ENCODE data around the gene CH25H.
A peak's percentile ranks its signal among the peaks of the same experiment; 100 is the strongest.
"Not testable (repeated sequence)": the region's sequence is repeated elsewhere in the genome, so short reads cannot be mapped to it uniquely, and the experiment has no call there.

Gene CH25H, protein sequence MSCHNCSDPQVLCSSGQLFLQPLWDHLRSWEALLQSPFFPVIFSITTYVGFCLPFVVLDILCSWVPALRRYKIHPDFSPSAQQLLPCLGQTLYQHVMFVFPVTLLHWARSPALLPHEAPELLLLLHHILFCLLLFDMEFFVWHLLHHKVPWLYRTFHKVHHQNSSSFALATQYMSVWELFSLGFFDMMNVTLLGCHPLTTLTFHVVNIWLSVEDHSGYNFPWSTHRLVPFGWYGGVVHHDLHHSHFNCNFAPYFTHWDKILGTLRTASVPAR

DNA sequence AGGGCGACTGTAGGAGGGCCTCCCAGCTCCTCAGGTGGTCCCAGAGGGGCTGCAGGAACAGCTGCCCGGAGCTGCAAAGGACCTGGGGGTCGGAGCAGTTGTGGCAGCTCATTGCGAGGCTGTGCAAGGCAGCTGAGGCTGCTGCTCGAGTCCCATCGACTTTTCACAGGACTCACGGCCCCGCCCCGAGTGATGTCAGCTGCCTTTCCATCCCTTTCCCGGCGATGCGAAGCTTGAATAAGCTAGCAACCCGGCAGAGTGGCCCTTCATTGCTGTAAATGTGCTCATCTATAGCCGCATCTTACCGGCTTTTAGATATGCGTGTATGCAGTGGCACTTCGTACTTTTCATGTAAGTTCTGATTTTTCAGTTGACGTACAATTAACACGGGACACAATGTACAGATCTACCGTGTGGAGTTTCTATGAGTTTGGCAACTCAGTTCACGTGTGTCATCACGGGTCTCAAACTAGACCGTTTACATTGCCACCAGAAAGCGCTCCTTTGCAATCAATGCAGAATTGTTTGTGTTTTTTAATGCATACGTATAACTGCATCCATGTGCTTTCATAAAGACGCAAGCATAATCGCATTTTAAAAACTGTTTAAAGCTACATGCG, at the start of gene CH25H:
TSS of gene CH25H (minus strand) at position 137 of the 620 bp plus-strand sequence. CDS start at position 112, 25 bp downstream.
- peak; percentile 65 for DNase-seq (ENCODE audit: low read depth, low spot score)

DNA sequence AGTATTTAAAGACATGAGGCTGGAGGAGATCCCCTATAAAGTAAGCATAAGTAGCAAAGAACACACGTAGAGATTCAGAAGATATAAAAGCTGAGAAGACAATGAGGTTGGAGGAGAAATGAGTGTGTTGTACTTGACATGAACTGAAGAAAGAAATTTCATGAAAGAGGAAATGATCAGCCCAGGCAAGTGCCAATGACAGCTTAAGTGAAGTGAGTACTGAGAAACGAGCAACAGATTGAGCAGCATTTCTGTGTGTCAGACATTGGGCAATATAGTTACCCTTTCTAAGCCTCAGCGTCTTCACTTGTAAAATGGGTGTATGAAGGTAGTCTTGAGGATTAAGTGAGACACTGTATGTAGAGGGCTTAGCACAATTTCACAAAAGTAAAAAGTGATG, 49.2 kb upstream of the CH25H start:
- no peak for DNase-seq (ENCODE audit: low read depth, low spot score)

DNA sequence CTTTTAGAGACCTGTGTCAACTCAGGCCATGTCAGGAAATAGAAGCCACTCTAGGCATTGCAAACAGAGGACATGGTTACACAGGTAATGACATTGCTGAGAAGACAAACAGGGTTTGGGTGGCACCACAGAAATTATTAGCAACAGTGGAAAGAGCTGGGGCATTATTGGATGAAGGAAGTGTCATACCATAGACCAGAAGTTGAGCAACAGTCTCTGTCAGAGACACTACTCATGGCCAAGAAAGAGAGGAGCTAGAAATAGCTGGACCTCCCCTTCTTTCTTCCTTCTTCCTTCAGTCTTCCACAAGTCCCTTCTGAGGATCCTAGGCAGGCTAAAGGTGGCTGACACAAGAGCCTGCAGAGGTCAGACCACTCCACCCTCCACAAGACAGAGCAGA, 48.7 kb upstream of the CH25H start:
- no peak for DNase-seq (ENCODE audit: low read depth, low spot score)

DNA sequence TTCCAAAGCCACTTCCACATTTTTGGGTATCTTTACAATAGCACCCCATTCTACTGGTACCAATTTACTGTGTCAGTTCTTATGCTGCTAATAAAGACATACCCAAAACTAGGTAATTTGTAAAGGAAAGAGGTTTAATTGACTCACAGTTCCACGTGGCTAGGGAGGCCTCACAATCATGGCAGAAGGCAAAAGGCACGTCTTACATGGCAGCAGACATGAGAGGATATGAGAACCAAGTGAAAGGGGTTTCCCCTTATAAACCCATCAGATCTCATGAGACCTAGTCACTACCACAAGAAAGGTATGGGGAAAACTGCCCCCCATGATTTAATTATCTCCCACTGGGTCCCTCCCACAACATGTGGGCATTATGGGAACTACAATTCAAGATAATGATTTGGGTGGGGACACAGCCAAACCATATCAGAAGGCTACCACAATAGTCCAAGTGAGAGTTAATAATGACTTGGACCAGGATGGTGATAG, 48.0 kb upstream of the CH25H start:
- not testable (repeated sequence) for DNase-seq (ENCODE audit: low read depth, low spot score)

DNA sequence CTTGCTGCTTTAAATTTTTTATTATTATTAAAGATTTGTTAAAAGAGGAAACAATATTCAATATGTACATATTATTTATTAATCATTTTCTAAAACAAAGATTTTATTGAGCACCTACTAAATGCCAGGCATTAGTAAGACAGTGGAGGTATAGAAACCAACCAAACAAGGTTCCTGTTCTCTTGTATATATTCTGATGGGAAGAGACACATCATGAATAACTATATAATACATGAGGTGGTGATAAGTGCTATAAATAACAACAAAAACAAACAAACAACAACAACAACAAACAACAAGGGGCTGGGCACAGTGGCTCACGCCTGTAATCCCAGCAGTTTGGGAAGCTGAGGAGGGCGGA, 45.1 kb upstream of the CH25H start:
- no peak for DNase-seq (ENCODE audit: low read depth, low spot score)

DNA sequence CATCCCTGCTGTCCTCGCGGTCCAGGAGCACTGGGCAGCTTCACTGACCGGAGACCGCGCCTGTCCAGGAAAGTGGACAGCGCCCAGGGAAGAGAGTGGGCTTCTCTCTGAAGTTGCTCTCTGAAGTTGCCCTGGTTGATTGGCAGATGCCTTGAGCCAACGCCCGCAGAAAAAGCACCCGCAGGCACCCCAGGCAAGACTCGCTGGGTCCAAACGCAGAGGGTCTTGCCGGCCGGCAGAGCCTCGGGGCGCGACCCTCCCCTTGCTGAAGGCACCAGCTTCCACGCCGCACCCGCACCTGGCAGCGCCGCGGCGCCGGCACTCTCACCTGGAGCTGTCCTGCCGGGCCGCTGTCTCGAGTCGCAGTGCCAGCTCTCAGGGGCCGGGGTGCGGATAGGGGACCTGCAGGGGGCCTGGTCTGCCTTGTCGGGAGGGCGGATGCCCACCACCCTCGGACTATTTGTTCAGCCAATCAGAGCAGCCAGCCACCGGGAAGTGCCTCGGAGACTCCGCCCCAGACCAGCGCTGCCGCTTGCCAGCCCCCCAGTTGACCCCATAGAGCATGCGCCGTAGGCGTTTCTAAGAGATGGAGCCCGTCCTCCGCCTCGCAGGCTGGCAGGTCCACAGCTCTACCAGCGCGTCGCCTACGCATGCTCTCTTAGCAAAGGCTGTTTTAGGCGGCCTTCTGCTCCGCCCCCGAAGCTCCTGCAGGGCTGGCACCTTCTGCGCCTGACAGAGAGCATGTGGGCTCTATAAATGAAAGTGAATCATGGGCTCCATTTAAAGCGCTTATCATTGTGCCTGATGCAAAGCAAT, 44.5 kb upstream of the CH25H start, which contains the start of gene LIPA:
TSS of gene LIPA (minus strand) at position 367 of the 816 bp plus-strand sequence. CDS start 4,127 bp downstream, outside the sequence.
- DNase-seq (ENCODE audit: low read depth, low spot score), result peak; percentile 97

DNA sequence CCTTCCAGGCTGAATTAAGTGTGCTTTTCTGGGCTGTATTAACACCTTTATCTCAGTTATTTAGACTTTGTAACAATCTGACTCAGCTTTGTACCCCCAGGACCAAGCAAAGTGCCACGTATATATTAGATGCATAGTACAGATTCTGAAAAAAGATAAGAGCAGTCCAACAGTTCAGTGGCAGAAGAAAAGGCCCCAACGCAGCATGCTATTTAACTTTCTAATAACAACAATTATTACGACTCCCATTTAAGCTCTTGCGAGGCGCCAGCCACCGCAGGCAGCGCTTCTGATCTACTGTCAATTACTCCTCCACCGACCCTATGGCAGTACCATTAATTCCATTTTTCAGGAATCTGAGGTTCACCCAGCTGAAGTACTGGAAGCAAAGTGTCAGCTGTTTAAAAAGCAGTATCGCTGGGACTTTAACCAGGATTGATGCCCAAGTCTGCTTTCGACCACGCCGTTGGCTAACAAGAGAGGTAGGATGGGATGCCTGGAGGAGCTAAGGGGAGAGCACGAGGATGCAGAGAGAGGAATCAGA, 43.8 kb upstream of the CH25H start:
- no peak for DNase-seq (ENCODE audit: low read depth, low spot score)

DNA sequence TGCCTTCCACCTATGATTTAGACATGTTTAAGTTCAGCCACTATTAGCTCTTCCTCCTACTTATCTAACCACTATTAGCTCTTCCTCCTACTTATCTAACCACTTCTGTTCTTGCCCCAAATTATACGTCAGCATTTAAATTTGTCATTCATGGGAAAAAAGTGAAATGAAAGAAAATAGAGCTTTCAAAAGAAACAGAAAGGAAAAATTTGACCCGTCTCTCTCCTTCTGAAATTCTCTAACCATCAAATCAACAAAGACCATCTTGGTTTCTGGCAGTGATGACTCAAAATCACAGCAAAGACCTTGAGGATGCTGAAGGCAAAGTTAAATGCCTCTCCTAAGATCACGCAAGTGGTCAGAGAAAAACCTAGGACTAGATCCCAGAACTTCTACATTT, 41.9 kb upstream of the CH25H start:
- no peak for DNase-seq (ENCODE audit: low read depth, low spot score)

DNA sequence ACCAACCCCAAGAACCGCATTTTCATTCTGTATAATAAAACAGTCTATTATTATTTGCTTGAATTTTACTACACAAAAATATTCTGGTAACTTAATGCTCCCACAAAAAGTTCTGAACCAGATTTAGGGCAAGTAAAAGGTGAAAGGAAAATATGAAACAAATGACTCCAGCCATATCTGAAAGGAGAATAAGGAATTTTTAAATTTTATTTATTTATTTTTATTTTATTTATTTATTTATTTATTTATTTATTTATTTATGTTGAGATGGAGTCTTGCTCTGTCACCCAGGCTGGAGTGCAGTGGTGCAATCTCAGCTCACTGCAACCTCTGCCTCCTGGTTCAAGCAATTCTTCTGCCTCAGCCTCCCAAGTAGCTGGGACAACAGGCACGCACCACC, 40.5 kb upstream of the CH25H start:
- DNase-seq (ENCODE audit: low read depth, low spot score), result not testable (repeated sequence)

DNA sequence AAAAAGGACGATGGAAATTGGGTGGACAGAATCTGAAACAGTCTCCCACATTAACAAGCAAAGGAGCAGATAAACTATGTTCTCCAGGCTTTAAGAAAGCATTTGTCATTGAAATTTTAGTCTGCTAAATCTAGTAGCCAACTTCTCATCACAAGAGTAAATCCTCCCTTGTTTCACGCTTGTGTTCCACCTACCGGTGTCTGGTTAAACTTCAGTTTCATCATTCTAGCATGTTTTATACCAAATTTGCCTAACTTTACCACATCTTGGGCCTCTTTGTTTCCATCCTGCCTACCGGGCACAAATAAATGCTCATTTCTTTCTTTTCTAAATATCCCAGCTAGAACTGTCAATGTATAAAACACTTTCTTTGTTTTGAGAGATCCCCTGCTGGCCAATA, 38.7 kb upstream of the CH25H start:
- DNase-seq (ENCODE audit: low read depth, low spot score), result no peak

DNA sequence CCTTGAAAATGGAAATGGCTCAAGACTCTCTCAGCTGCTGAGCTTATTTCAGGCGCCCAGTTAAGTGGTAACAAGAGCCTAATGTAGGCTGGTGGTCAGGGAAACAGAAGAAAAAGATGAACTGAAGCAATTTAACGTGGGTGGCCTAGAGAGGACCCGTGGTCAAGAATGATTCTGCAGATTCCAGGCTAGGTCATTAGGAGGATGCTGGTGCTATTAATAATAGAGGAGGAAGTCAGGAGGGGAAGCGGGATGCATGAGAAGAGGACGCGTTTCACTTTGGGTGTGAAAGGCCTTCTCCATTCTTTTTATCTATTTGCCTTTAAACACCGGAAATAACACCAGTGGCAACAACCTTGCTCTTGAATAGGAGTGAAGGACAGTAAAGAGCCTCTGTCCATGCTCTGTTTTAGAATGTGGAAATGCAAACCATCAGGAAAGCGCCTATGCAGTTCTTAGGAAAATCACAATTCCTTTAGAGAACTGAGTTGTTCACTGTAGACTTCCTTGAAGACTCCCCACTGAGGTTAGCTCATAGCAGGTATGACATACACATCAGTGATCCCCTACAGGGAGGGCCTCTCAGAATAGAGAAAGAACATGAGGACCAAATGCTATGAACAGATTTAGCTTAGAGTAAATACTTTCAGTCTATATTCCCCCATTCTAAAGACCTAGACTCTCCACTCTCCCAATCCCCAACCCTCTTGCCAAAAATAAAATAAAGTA, 35.9 kb upstream of the CH25H start:
- no peak for DNase-seq (ENCODE audit: low read depth, low spot score)

DNA sequence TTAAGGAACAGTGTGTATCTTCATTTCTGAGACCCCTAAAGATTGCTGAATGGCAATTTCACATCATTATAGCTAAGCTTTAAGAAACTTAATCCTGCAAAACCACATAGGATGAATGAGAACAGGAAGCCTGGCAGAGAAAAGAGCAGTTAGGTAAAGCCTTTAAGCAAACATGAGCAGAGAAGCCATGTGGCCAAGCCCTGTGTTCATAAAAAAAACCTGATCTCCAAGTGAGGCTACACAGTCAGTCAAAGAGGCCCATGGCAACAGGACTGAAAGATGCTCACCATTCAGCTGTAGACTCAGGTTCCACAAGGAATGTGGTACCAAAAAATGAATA, 35.2 kb upstream of the CH25H start:
- no peak for DNase-seq (ENCODE audit: low read depth, low spot score)

DNA sequence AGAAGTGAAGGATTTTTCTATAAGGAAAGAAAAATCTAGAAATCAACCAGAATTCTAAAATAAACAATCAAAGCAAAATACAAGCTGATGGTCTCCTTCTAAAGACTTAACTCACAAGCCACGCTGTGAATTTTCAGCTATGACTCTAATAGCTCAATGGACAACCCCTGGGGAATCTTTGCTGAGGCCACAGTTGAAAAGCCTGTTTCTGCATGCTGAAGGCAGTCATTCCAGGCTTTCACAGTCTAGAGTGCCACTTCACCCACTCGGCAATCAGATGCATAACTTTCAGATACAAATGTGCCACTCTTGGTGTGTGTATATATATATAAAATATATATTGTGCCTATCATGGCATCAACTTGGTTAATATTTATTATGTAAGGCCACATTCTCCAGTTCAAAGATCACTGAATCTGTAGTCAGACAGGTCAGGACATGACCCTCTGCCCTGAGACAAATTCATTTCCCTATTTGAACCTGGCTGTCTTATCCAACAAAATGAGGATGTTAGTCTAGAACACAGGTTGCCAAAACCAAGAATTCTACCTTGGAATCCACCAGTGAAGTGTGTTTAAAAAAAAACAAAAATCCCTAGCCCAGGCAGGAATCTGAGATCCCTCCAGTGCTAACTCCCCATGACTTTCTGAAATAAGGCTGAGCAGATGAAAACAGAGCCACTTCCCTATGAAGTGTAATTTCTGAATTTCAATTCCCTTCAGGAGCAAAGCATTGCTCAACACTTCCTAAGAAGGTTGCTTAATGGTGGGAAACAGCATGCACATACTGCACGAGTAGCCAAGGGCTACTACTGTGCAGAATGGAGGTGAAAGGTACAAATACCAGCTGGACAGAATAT, 34.6 kb upstream of the CH25H start:
- DNase-seq (ENCODE audit: low read depth, low spot score), result no peak

DNA sequence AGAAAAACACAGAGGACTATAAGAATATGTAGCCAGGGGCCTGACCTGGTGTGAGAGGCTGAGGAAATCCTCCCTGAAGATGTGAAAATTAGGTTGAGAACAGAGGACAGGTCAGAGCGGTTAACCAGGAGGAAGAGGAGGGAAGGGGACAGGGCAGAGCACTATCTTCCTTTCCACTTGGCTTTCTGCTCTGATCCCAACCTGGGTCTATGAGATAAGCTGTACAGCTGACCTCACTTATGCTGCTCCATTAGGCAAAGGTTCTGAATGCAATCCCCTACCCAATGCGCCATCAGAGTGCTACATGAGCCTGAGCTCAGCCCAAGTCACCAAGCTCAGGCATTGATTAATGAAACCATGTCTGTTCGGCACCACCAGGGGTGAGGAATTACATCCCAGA, 33.9 kb upstream of the CH25H start:
- no peak for DNase-seq (ENCODE audit: low read depth, low spot score)

DNA sequence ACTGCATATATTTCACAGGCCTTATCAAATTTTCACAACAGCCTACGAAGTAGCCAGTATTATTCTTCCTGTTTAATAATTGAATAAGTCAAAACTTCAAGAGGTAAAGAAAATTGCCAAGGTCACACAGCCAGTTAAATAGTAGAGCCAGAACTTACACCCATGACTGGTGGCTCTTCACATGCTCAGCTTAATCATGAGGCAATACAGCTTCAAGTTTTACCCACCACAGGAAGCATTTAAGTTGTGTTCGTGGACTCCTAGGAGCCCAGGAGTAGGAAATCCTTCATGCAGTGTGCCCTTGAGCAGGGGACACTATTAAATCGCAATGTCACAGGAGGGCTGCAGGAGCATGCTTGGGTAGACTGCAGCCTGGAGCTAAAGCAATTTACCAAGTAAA, 33.4 kb upstream of the CH25H start:
- no peak for DNase-seq (ENCODE audit: low read depth, low spot score)

DNA sequence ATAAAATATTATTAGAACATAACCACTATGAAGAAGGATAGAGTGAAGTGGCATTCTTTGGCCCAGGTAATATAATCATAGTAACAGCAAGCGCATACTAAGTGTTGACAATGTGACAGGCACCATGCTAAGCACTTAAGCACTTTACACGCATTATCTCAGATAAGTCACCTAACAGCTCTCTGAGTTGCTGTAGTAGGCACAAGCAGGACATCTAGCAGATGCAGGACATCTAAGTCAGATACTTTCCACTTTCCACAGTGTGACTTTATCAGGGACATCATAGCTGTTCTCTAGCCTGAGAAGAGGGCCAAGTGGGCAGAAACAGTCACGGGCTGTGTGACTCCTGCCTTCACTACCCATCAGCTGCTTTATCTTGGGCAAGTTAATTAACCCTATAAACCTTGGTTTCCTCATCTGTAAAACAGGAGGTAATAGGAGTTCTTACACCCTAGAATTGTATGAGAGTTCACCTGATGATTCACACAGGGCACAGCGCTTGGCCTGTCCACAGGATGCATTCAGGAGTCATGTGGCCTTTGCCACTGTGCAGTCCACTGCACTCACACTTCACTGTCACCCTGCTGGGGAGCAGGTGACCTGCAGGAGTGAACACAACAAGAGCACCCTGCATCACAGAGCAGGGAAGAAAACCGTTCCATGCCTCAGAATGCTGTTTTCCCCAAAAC, 32.0 kb upstream of the CH25H start:
- no peak for DNase-seq (ENCODE audit: low read depth, low spot score)

DNA sequence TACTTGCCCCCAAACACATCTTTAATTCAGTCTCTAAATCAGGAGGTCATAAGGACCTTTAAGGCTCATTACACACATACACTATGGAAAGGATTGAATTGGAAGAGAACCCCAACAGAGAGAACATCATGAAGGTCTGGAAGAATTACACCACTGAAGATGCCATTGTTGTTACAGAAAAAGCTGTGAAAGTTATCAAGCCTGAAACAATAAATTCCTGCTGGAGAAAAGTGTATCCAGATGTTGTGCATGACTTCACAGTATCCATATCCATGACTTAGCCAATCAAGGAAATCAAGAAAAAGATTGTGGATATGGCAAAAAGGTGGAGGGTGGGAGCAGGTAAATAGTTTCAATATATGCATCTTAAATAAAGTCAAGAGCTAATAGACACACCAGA, 30.7 kb upstream of the CH25H start:
- no peak for DNase-seq (ENCODE audit: low read depth, low spot score)

DNA sequence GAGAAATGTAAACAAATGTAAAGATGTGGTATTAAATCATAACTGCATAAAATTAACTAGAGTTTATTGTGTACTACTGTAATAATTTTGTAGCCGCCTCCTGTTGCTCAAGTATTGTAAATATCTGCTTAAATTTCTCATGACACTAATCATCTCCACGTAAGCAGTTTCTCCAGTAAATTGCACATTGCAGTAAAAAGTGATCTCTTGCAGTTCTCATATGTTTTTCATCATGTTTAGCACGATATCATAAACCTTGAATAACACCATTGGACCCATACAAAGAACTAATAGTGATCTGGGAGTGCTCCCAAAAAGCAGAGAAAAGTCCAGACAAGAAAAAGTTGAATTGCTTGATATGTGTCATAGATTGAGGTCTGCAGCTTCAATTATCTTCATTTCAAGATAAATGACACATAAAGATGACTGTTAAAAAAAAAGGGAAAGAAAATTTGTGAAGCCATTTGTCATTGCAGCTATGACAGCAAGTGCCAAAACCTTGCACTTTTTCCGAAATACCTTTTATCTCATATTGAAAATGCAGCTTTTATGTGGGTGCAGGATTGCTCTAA, 29.2 kb upstream of the CH25H start:
- no peak for DNase-seq (ENCODE audit: low read depth, low spot score)

DNA sequence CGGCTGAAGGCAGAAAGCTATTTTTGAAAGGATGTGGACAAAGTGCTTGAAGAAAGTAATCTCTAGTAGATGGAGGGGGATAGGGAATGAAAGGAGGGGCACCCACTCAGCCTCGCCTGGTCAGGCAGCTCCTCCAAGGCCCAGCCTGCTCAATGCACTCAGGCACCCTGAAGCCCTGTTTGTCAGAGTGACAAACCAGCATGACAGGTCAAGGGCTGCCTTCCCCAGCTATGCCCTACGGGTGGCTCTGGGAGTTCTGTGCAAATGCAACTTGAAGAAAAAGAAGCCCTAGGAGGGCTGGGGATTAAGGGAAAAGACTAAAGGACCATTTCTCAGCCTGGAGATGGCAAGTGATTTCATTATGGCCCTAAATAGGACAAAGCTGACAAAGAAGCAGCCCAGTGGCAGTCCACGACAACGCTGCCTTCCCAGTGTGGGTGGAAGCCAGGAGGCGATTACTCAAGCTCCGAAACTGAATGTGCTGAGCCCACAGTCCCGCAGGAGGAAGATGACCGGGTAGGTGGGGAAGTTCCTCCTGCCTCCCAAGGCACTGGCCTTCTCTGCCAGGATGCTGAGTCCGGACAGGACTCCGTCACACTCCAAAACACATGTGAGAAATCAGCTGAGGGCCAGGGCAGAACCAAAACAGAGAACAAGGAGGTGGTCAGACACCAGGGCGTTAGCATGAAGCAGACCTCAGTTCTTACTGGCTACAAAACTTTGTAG, 28.1 kb upstream of the CH25H start:
- peak; percentile 64 for DNase-seq (ENCODE audit: low read depth, low spot score)

All from ELF-1 (cell line).